ENCODE measurements around the gene JAZF1. TPM values are rescaled to one million over a fixed set of nuclear protein-coding genes. Genes with fewer than 3 reads are reported as not detected.

Gene JAZF1
- total and polyA plus RNA-seq, 7 donors: 2.3 to 10.6 (median 5.3) TPM

DNA sequence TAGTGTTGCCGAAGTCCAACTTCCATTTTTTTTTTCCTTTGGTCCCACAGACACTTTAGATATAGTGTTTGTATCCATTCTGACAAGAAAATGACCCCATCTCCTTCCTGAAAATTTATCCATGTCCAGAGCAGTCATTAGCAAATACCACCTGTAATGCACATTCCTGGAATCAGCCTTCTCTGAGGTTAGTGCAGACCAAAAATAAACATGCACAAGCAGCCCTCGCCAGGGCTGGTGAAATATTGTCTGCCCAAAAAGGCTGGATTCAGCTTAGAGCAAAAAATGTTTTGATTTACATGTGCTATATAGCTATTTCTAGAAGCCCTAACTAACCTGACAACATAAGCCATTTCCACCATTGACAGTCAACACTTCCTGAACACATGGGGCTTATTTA lies 294.9 kb downstream of the JAZF1 start:
- TF ChIP-seq, protein P1, sequence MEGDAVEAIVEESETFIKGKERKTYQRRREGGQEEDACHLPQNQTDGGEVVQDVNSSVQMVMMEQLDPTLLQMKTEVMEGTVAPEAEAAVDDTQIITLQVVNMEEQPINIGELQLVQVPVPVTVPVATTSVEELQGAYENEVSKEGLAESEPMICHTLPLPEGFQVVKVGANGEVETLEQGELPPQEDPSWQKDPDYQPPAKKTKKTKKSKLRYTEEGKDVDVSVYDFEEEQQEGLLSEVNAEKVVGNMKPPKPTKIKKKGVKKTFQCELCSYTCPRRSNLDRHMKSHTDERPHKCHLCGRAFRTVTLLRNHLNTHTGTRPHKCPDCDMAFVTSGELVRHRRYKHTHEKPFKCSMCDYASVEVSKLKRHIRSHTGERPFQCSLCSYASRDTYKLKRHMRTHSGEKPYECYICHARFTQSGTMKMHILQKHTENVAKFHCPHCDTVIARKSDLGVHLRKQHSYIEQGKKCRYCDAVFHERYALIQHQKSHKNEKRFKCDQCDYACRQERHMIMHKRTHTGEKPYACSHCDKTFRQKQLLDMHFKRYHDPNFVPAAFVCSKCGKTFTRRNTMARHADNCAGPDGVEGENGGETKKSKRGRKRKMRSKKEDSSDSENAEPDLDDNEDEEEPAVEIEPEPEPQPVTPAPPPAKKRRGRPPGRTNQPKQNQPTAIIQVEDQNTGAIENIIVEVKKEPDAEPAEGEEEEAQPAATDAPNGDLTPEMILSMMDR (IDR thresholded peaks at IDR 0.05): no peak
- no peak for DNase-seq
- no peaks in the 10 kb centered on the region for H3K27me3 ChIP-seq (ENCODE audit: insufficient read depth in 3 of 3, low read length in 2 of 3)
- WGBS, 3 donors: 74 to 94% (median 75%) methylated on average over 2 of the region's 2 CpGs
- no peak overlapping the region for H3K4me3 ChIP-seq
- intact Hi-C loops (cut with DNase I): no loop called here
- no peak overlapping the region for H3K27ac ChIP-seq
- no peak for ATAC-seq
- H3K4me1 ChIP-seq: no peaks in the 10 kb centered on the region
- no peaks in the 10 kb centered on the region for H3K36me3 ChIP-seq (ENCODE audit: insufficient read depth in 1 of 2, low read depth in 1 of 2)
- no peaks in the 10 kb centered on the region for H3K9me3 ChIP-seq

DNA sequence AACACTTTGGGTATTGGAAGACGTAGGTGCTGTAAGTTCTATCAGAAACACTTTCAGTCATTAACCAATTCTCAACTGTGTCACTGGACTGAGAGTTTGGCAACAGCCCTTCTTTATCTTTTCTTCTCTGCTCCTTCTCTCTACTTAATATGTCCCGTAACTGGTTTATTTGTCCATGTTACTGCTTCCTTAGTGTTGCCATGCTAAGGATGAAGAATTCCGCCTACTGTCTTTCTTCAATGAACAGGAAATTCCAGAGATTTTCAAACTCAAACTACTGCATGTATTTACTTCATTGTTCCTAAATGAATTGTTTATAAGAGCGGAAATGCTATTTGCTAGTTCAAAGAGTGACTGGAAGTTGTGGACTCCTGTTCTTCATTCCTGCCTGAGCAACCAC lies 296.9 kb downstream of the JAZF1 start:
- Histone ChIP-seq H3K27me3 (ENCODE audit: insufficient read depth in 3 of 3, low read length in 2 of 3) (no peaks in the 10 kb centered on the region), H3K27ac (no peak overlapping the region), H3K4me1 (no peaks in the 10 kb centered on the region), H3K36me3 (ENCODE audit: insufficient read depth in 1 of 2, low read depth in 1 of 2) (no peaks in the 10 kb centered on the region), H3K9me3 (no peaks in the 10 kb centered on the region), H3K4me3 (no peak overlapping the region)
- no peak for ATAC-seq
- TF ChIP-seq, protein P1 (IDR thresholded peaks at IDR 0.05): no peak
- DNase-seq: no peak
- 70 to 82% (median 81%) methylated on average over 4 of the region's 4 CpGs for WGBS, 3 donors
- intact Hi-C loops (cut with DNase I): no loop called here

DNA sequence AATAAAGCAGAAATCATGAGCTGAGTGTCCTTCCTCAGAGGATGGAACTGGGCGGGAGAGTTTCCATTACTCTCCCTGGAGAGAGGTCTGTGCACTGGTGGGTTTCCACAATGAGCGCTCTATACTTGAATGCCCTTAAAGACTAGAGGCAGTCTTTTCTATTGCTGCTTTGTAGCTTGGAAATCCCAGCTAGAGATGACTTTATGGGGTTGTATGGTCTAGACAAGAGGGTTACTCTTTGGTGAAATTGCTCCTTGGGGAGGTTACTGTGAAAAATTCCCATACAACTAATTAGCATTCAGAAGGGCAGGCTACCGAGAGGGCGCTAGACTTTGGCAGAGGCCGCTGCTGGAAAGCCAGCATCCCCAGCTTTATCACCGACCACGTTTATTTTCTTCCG lies 303.8 kb downstream of the JAZF1 start:
- no peaks in the 10 kb centered on the region for H3K36me3 ChIP-seq (ENCODE audit: insufficient read depth in 1 of 2, low read depth in 1 of 2)
- no peak overlapping the region for H3K27ac ChIP-seq
- TF ChIP-seq, protein P1 (IDR thresholded peaks at IDR 0.05): no peak
- no peaks in the 10 kb centered on the region for H3K9me3 ChIP-seq
- WGBS, 3 donors: 84 to 93% (median 89%) methylated on average over 8 of the region's 8 CpGs
- DNase-seq (no peak), ATAC-seq (no peak)
- intact Hi-C loops (cut with DNase I): no loop called here
- no peaks in the 10 kb centered on the region for H3K27me3 ChIP-seq (ENCODE audit: insufficient read depth in 3 of 3, low read length in 2 of 3)
- H3K4me1 ChIP-seq: peaks cover 11% of the 10 kb centered on the region
- H3K4me3 ChIP-seq: no peak overlapping the region

DNA sequence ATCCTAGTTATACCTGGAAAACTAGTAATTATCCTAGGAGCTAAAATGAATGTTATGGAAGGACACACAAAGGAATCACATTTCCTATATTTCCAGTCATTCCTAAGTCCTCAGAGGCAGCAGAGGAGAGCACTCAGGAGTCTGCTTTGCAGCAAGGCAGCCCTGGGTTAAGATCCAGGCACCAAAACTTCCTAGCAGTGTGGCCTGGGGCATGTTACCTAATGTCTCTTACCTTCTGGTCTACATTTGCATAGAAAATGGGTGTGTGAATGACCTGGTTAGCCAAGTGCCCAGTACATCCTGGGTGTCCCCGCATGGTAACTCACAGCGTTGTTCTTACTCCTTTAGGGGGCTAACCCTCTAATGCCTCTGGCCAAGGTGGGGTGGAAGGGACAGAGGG lies 304.8 kb downstream of the JAZF1 start:
- TF ChIP-seq, protein P1 (IDR thresholded peaks at IDR 0.05): no peak
- 97% methylated on average over 2 of the region's 2 CpGs for WGBS, 3 donors
- no peak overlapping the region for H3K27ac ChIP-seq
- ATAC-seq (no peak), DNase-seq (no peak)
- H3K27me3 ChIP-seq (ENCODE audit: insufficient read depth in 3 of 3, low read length in 2 of 3): no peaks in the 10 kb centered on the region
- no peaks in the 10 kb centered on the region for H3K36me3 ChIP-seq (ENCODE audit: insufficient read depth in 1 of 2, low read depth in 1 of 2)
- H3K4me1 ChIP-seq: peaks cover 11% of the 10 kb centered on the region
- no peak overlapping the region for H3K4me3 ChIP-seq
- intact Hi-C loops (cut with DNase I): no loop called here
- no peaks in the 10 kb centered on the region for H3K9me3 ChIP-seq

DNA sequence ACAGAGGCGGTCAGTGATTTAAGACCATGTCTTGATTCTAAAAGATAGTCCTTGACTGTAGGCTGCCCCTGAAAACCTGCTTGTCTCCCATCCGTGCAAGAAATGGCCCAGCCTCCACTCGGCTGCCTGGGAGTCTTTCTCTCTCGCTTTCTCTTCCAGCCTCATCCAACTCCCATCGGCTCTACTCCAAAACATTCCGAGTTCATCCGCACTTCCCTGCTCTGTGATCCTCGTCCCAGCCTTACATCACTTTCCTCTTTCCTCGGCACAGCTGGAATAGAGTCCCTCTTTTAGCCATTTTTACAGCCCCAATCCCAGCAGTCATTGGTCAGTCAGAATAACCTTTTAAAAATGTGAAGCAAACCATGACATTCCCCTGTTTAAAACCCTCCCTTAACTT lies 305.5 kb downstream of the JAZF1 start:
- 92 to 96% (median 92%) methylated on average over 9 of the region's 9 CpGs for WGBS, 3 donors
- ATAC-seq (no peak), DNase-seq (no peak)
- intact Hi-C loops (cut with DNase I): no loop called here
- H3K27me3 ChIP-seq (ENCODE audit: insufficient read depth in 3 of 3, low read length in 2 of 3): no peaks in the 10 kb centered on the region
- TF ChIP-seq, protein P1 (IDR thresholded peaks at IDR 0.05): no peak
- H3K4me3 ChIP-seq: no peak overlapping the region
- H3K9me3 ChIP-seq: no peaks in the 10 kb centered on the region
- no peaks in the 10 kb centered on the region for H3K36me3 ChIP-seq (ENCODE audit: insufficient read depth in 1 of 2, low read depth in 1 of 2)
- H3K27ac ChIP-seq: no peak overlapping the region
- peaks cover 11% of the 10 kb centered on the region for H3K4me1 ChIP-seq

All from psoas muscle (tissue), 8 donors.